GM12878 (cell line): ENCODE data around the gene MPRIP. TPM values are rescaled to one million over a fixed set of nuclear protein-coding genes. Genes with fewer than 3 reads are reported as not detected.
A peak's percentile ranks its signal among the peaks of the same experiment; 100 is the strongest.

Experiments used
- ATAC-seq: fragments of 200-7000 bp; cut with Tn5 transposase; 3 replicates; pipeline ENCODE4 v1.9.1; 2020; ENCODE audit warnings: mild to moderate bottlenecking, moderate library complexity
- BruUV-seq: library from RNA; stranded (reverse); fragments of 400-500 nt; replicated peaks from 2 replicates; lab custom pipeline; 2021; lab: Mats Ljungman, UMichigan
- CTCF ChIA-PET: fragments of 300-600 bp; sonication (Branson Sonifier 250); formaldehyde crosslinking; extraction: SDS; loops from one replicate; lab custom pipeline; 2021; ENCODE audit warnings: inconsistent platforms; lab: Yijun Ruan, JAX
- POLR2A ChIA-PET: fragments of 350-600 bp; formaldehyde crosslinking; extraction: SDS; loops from one replicate; lab custom pipeline; 2021; ENCODE audit warnings: inconsistent platforms; lab: Charles Lee
- RAD21 ChIA-PET: fragments of 300-600 bp; sonication (Branson Sonifier 250); formaldehyde crosslinking; loops from one replicate; lab custom pipeline; 2023; ENCODE audit warnings: antibody characterized with exemption; ENCODE audit not compliant: unreplicated experiment; lab: Charles Lee
- SMC1A ChIA-PET: fragments of 300-600 bp; sonication (Branson Sonifier 250); formaldehyde crosslinking; loops from one replicate; lab custom pipeline; 2023; ENCODE audit not compliant: unreplicated experiment, uncharacterized antibody; lab: Charles Lee
- DNase-seq: peaks from one replicate; pipeline ENCODE4 v3.0.0-alpha.2; 2011; ENCODE audit warnings: low read depth, low spot score
- FAIRE-seq: peaks from 3 replicates; lab custom pipeline; 2011; peaks lifted over from hg19 to GRCh38; lab: Jason Lieb, UNC
- H2AFZ ChIP-seq: 2 replicates; pipeline ENCODE4 v1.6.0; 2011; ENCODE audit warnings: low read depth, low read length, control low read depth; ENCODE audit not compliant: control insufficient read depth
- H3K27ac ChIP-seq: 2 replicates; pipeline ENCODE4 v1.5.1; 2011; ENCODE audit warnings: control low read depth; ENCODE audit not compliant: control insufficient read depth, insufficient read depth
- H3K27me3 ChIP-seq, 2 experiments: replicated peaks in 1 of 2; 2 replicates each; pipeline versions ENCODE4 v1.6.0 to v1.6.1; 2011; ENCODE audit warnings: low read length in 1 of 2; ENCODE audit not compliant: control insufficient read depth in 2 of 2, insufficient read depth in 2 of 2
- H3K36me3 ChIP-seq, 2 experiments: 2 replicates each; pipeline ENCODE4 v1.5.1; 2011; ENCODE audit warnings: low read length in 1 of 2; ENCODE audit not compliant: control insufficient read depth in 2 of 2, insufficient read depth in 2 of 2
- H3K4me1 ChIP-seq: 2 replicates; pipeline ENCODE4 v1.6.1; 2011; ENCODE audit warnings: mild to moderate bottlenecking, low read length, moderate library complexity, mixed read lengths; ENCODE audit not compliant: control insufficient read depth, insufficient read depth
- H3K4me2 ChIP-seq: 2 replicates; pipeline ENCODE4 v1.6.0; 2011; ENCODE audit warnings: control low read depth; ENCODE audit not compliant: control insufficient read depth, insufficient read depth
- H3K4me3 ChIP-seq: fragments of 200-600 bp; sonication (generic); 2 replicates; pipeline ENCODE4 v1.5.1; 2016
- H3K79me2 ChIP-seq: 2 replicates; pipeline ENCODE4 v1.6.0; 2011; ENCODE audit warnings: low read length; ENCODE audit not compliant: control insufficient read depth, insufficient read depth
- H3K9ac ChIP-seq: 2 replicates; pipeline ENCODE4 v1.8.0; 2011; ENCODE audit warnings: low read length, control low read depth, mixed read lengths; ENCODE audit not compliant: control insufficient read depth, insufficient read depth
- H3K9me3 ChIP-seq: replicated peaks from 3 replicates; pipeline ENCODE4 v1.5.1; 2011; ENCODE audit warnings: mild to moderate bottlenecking, low read length; ENCODE audit not compliant: control insufficient read depth, insufficient read depth
- H4K20me1 ChIP-seq: 2 replicates; pipeline ENCODE4 v1.6.0; 2011; ENCODE audit not compliant: control insufficient read depth, insufficient read depth
- EP300 ChIP-seq, 2 experiments: fragments of 150-350 bp in 1 of 2; IDR thresholded peaks; 2 replicates each; pipeline ENCODE4 v1.6.1; 2011 to 2012; ENCODE audit warnings: low read depth in 2 of 2, low read length in 2 of 2, borderline replicate concordance in 1 of 2, improper control_type of control experiment in 1 of 2, inconsistent platforms in 1 of 2; ENCODE audit not compliant: control insufficient read depth in 1 of 2
- RELA ChIP-seq: fragments of 450-650 bp; IDR thresholded peaks from 2 replicates; pipeline ENCODE4 v1.8.0; 2014; ENCODE audit warnings: borderline replicate concordance; ENCODE audit not compliant: partially characterized antibody
- SPI1 ChIP-seq: IDR thresholded peaks from 2 replicates; pipeline ENCODE4 v1.6.1; 2011; ENCODE audit warnings: low read depth, mild to moderate bottlenecking, low read length, moderate library complexity, borderline replicate concordance; ENCODE audit not compliant: insufficient read depth
- WGBS: methylation state at CpG from one replicate; pipeline ENCODE4 v1.1.6; 2016; ENCODE audit warnings: low lambda C conversion rate; ENCODE audit not compliant: insufficient replicate concordance, insufficient coverage; ENCODE audit errors: missing lambda C conversion rate; 5-methylcytosine and 5-hydroxymethylcytosine counted together
- in situ Hi-C: fragments of 300-500 bp; cut with MboI; formaldehyde crosslinking; loops from 9 replicates; pipeline ENCODE4 v1.14.3; 2018; ENCODE audit warnings: mixed read lengths
- intact Hi-C: fragments of 100-400 bp; cut with micrococcal nuclease; formaldehyde crosslinking; loops from one replicate; pipeline ENCODE4 v1.14.2; 2022; ENCODE audit not compliant: unreplicated experiment
- polyA plus RNA-seq, 11 experiments: library from polyadenylated mRNA; depleted of rRNA in 4 of 11; unstranded in 6 of 11; stranded (reverse) in 5 of 11; fragments of >200 nt; fragmentation: Nextera tagmentation in 4 of 11; fragmentation: Illumina TruSeq in 1 of 11; extraction: Ambion mirVana in 4 of 11; extraction: Trizol in 1 of 11; gene quantifications; 1 replicate in 1 of 11; 2 replicates in 10 of 11; pipeline versions ENCODE4 v1.2.1 to v1.2.3, GENCODE V29; 2011 to 2016; ENCODE audit warnings: inconsistent platforms in 2 of 11, missing spikeins in 2 of 11, low read depth in 1 of 11
- total RNA-seq, 4 experiments: library from RNA; depleted of rRNA in 3 of 4; stranded (reverse); fragments of >200 nt in 3 of 4; fragmentation: Illumina TruSeq in 1 of 4; extraction: Trizol in 1 of 4; gene quantifications; 2 replicates each; pipeline versions ENCODE4 v1.2.1 to v1.2.3, GENCODE V29; 2013 to 2021
- TF ChIP-seq, protein P1 (sequence below): fragments of 450-650 bp; formaldehyde crosslinking; IDR thresholded peaks from 2 replicates; pipeline ENCODE4 v1.5.0; 2022; ENCODE audit warnings: mild to moderate bottlenecking, missing genetic modification characterization

The MPRIP gene
- total and polyA plus RNA-seq, 10 of the 15 experiments (the other 5 are each of a cell fraction or from before 2014, with no cell fraction given), result 16.5 to 168 (median 71.7) TPM

DNA sequence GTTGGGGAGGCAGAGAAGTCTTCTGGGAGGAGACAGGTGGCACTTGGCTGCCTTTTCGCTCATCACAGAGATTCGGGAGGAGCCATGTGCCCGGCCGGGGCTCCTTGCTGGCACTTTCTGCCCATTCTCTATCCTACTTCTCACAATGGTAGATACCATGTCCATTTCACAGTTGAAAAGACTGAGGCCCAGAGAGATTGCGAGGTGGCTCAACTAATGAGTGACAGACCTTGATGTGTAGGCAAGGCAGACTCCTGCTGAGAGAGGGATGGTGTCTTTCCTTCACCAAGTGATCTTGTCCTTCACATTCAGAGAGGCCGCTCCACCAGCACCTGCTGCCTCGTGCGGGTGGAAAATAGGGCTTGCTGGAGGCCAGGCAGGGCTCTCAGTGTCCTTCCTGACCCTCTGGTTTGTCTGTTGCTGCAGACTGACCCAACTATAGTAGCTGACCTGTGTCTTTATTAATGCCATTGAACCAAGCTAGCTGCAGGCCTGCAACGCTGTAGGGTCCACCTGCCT lies 42.1 kb downstream of the MPRIP start:
- no peak overlapping the region for H3K27ac ChIP-seq
- WGBS, result 94% methylated on average over 9 of the region's 9 CpGs
- FAIRE-seq, result peak; percentile 38
- H3K36me3 ChIP-seq, result peaks cover 12 to 20% of the 10 kb centered on the region in 2 experiments
- no peak overlapping the region for H2AFZ ChIP-seq
- BruUV-seq, result no TSS peak
- no peak overlapping the region for H3K4me2 ChIP-seq
- POLR2A ChIA-PET, result no interaction called here
- H3K79me2 ChIP-seq, result no peaks in the 10 kb centered on the region
- H4K20me1 ChIP-seq, result no peaks in the 10 kb centered on the region
- DNase-seq, result no peak
- no peak for ATAC-seq
- H3K9ac ChIP-seq, result no peak overlapping the region
- no peak overlapping the region for H3K4me3 ChIP-seq
- H3K9me3 ChIP-seq, result no peaks in the 10 kb centered on the region
- in situ Hi-C loops (no loop called here), intact Hi-C loops (no loop called here)
- SMC1A ChIA-PET, result no interaction called here
- CTCF ChIA-PET, result no interaction called here
- TF ChIP-seq RELA (no peak), SPI1 (no peak), EP300 (IDR thresholded peaks at IDR 0.05; ENCODE audit: borderline replicate concordance in 1 of 2, control insufficient read depth in 1 of 2, low read depth in 2 of 2, low read length in 2 of 2) (no peak)
- TF ChIP-seq, protein P1, sequence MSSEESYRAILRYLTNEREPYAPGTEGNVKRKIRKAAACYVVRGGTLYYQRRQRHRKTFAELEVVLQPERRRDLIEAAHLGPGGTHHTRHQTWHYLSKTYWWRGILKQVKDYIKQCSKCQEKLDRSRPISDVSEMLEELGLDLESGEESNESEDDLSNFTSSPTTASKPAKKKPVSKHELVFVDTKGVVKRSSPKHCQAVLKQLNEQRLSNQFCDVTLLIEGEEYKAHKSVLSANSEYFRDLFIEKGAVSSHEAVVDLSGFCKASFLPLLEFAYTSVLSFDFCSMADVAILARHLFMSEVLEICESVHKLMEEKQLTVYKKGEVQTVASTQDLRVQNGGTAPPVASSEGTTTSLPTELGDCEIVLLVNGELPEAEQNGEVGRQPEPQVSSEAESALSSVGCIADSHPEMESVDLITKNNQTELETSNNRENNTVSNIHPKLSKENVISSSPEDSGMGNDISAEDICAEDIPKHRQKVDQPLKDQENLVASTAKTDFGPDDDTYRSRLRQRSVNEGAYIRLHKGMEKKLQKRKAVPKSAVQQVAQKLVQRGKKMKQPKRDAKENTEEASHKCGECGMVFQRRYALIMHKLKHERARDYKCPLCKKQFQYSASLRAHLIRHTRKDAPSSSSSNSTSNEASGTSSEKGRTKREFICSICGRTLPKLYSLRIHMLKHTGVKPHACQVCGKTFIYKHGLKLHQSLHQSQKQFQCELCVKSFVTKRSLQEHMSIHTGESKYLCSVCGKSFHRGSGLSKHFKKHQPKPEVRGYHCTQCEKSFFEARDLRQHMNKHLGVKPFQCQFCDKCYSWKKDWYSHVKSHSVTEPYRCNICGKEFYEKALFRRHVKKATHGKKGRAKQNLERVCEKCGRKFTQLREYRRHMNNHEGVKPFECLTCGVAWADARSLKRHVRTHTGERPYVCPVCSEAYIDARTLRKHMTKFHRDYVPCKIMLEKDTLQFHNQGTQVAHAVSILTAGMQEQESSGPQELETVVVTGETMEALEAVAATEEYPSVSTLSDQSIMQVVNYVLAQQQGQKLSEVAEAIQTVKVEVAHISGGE, result no peak
- H3K4me1 ChIP-seq, result no peaks in the 10 kb centered on the region
- no peaks in the 10 kb centered on the region for H3K27me3 ChIP-seq
- RAD21 ChIA-PET, result no interaction called here
